Choroid plexus epithelial cell (primary cell): ENCODE measurements around the gene IER5.

Source experiments
- DNase-seq: peaks from one replicate; pipeline ENCODE4 v3.0.0-alpha.2; 2010; ENCODE audit warnings: low read depth
- H3K4me3 ChIP-seq: 2 replicates; pipeline ENCODE4 v1.5.1; 2011; ENCODE audit warnings: low read depth, mild to moderate bottlenecking, control low read depth, low read length, moderate library complexity
- CTCF ChIP-seq: conservative IDR thresholded peaks from 2 replicates; pipeline ENCODE4 v1.5.1; 2011; ENCODE audit warnings: low read depth, mild to moderate bottlenecking, control low read depth, inconsistent platforms, low read length, moderate library complexity

The IER5 gene

GRCh38 chr1:181062836-181063428 is 25.6 kb upstream of the IER5 start:
- H3K4me3 ChIP-seq, result no peak overlapping the region
- TF ChIP-seq CTCF, result no peak
- DNase-seq, result peak; percentile 61

DNA sequence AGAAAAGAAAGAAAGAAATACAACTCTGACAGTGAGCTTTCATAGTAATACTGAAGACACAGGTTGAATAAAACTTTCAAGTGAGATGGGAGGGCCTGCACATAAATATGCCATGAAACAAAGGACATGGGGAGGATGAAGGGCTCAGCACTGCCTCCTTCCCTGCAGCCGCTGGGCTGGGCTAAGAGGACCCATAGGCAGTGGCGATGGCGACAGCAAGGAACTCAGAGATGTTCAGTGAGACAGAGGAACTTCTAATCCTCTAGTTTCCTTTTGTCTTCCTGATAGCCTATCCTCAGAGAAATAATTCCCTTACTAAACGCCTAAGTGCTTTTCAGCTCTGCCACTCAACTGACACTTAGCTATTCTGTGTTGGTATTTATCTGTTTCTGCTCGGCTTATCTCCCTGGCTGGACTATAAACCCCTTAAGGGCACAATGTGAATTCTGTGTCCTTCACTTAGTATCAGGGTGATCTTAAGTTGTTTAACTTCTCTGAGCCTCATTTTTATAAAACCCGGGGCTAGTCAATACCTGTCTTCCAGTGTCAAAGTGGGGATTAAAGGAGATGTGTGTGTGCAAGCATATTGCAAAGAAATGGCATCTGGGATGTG is 24.4 kb upstream of the IER5 start:
- no peak for TF ChIP-seq CTCF
- DNase-seq, result no peak
- no peak overlapping the region for H3K4me3 ChIP-seq

DNA sequence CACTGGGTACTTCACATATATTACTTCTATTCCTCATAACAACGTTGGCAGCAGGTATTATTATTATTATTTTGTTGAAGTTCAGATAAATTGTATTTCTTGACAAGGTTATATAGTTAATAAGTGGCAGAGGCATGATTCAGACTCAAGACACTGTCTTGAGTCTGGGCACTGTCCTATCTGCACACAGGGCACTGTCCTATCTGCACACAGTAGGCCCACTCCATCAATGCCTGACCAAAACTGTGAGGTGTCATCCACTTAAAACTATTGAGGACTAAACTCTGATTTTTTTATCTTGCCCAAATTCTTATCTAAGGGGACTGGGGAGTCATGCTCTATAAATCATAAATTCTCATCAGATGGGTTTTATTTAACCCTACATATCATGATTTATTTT is 23.8 kb upstream of the IER5 start:
- DNase-seq, result no peak
- no peak for TF ChIP-seq CTCF
- H3K4me3 ChIP-seq, result no peak overlapping the region

DNA sequence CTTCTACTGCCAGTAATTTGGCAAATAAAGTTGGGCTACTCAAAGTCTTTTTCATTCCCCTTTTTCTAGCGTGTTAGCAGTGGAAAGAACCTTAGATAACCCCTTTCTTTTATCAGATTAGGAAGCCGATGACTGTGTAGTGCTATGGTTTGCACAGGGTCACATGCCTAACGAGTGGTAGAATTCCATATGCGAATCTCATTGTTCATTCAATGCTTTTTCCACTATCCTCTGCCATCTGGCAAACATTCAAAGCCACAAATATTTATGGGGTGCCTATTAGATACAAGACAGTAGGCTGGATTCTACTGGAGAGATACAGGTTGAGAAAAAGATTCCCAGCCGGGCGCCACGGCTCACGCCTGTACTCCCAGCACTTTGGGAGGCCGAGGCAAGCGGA is 14.9 kb upstream of the IER5 start:
- no peak overlapping the region for H3K4me3 ChIP-seq
- TF ChIP-seq CTCF, result no peak
- DNase-seq, result peak; percentile 89

- no peak for DNase-seq
- no peak for TF ChIP-seq CTCF
- H3K4me3 ChIP-seq, result no peak overlapping the region
Observed at GRCh38 chr1:181075766-181076350, 12.6 kb upstream of the IER5 start.

GRCh38 chr1:181076852-181077251 is 11.6 kb upstream of the IER5 start:
- no peak for DNase-seq
- no peak for TF ChIP-seq CTCF
- H3K4me3 ChIP-seq, result no peak overlapping the region
